Measurements from ENCODE around the gene AP3S2. TPM values are rescaled to one million over a fixed set of nuclear protein-coding genes. Genes with fewer than 3 reads are reported as not detected.

AP3S2 gene
- total and polyA plus RNA-seq, 2 of the 8 experiments (the other 6 are each of a cell fraction or from before 2014, with no cell fraction given): 19.2 to 45.4 TPM

GRCh38 chr15:89912674-89913396, 19.0 kb upstream of the AP3S2 start, which contains the start of gene ARPIN (continued):
- no peak for TF ChIP-seq CHD7 (IDR thresholded peaks at IDR 0.05; ENCODE audit: insufficient replicate concordance, low read length)
- TF ChIP-seq MAFK (IDR thresholded peaks at IDR 0.05; ENCODE audit: low read depth, low read length): no peak
- TF ChIP-seq PHF8 (conservative IDR thresholded peaks at IDR 0.05; ENCODE audit: low read depth, low read length): peak; percentile 78
- no peak for TF ChIP-seq POU5F1 (IDR thresholded peaks at IDR 0.05; ENCODE audit: low read depth, low read length)
- peak; percentile 57; the same call in 1 of the 2 replicates for TF ChIP-seq TAF1 (IDR thresholded peaks at IDR 0.05; ENCODE audit: low read depth, low read length)
- TF ChIP-seq CHD1 (IDR thresholded peaks at IDR 0.05; ENCODE audit: low read depth, low read length): no peak
- no peak for TF ChIP-seq SP4 (IDR thresholded peaks at IDR 0.05; ENCODE audit: low read length)
- TF ChIP-seq ASH2L (IDR thresholded peaks at IDR 0.05; ENCODE audit: low read length): peak; percentile 82
- peak in 1 of 2 experiments; percentile 49; a peak in 1 of 3 replicates for TF ChIP-seq POLR2A (IDR thresholded peaks at IDR 0.05; ENCODE audit: control extremely low read depth in 1 of 2, low read depth in 2 of 2, low read length in 2 of 2)
- no peak for TF ChIP-seq ATF3 (IDR thresholded peaks at IDR 0.05; ENCODE audit: insufficient read depth, low read depth, low read length)
